Measurements from ENCODE around the gene RAP1GAP2.
"Not testable (repeated sequence)": the region's sequence is repeated elsewhere in the genome, so short reads cannot be mapped to it uniquely, and the experiment has no call there.

RAP1GAP2 gene

DNA sequence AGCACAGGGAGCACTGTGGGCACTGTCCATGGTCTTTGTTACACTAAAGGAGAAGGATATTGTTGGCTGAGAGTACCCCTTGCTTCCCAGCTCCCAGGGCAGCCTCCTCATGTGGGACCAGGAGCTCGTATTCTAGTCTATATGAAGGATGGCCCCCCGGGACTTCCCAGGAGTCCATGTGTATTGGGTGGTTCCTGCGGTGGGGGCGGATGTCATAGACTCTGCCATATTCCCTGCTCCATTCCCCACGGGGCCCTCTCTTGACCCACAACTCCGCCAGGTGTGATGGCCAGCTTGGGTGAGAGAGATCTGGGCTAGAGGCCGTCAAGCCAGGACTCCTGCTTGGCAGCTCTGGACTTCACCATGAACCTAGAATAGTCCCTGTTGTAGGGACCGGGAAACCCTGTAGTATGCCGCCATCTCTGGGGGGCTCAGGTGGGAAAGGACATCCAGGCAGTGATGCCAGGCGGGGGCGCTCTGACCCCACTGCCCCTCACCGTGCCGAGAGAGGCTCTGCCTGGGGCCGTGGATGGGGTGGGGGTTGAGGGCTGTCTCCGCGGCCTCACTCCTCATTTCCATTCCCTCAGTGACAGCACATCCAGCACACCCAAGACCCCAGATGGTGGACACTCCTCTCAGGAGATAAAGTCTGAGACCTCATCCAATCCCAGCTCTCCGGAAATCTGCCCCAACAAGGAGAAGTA is 229.3 kb downstream of the RAP1GAP2 start:
- H3K36me3 ChIP-seq (ENCODE audit: control insufficient read depth in 1 of 2, insufficient read depth in 2 of 2, low read length in 2 of 2) = peaks cover 12 to 29% of the 10 kb centered on the region in 2 donors
- peaks cover 13 to 23% of the 10 kb centered on the region in 2 donors for H3K9me3 ChIP-seq (ENCODE audit: control insufficient read depth in 1 of 2, low read length in 2 of 2)
- no peak overlapping the region for H3K27ac ChIP-seq (ENCODE audit: low read depth, low read length)

DNA sequence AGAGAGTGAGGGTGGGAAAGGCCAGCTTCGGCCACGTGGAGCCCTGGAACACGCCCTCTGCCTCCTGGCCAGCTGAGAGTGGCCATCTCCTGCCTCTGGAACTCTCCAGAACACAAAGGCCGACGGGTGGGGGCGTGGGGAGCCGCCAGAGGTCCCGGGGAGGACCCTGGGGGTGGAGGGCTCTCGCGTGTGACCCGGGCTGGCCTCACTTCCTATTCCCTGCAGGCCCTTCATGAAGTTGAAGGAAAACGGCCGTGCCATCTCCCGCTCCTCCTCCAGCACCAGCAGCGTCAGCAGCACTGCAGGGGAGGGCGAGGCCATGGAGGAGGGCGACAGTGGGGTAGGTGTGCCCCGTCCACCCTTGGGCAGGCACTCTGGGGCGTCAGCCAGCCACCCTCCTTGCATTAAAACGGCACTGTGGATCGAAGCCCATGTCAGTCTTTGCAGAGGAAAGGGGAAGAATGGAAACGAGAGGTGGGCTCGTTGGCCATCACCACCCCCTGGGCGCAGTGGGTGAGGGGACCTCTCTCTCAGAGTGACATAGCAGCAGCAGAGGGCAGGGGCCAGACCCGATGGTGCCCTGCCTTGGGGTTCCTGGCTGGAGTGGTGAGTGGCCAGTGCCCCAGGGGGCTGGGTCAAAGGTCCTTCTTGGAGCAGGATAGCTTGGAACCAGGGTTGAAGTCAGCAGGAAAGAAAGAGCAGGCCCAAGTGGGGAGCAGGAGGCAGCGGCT is 230.1 kb downstream of the RAP1GAP2 start:
- Histone ChIP-seq H3K36me3 (ENCODE audit: control insufficient read depth in 1 of 2, insufficient read depth in 2 of 2, low read length in 2 of 2) (peaks cover 14 to 31% of the 10 kb centered on the region in 2 donors), H3K9ac (ENCODE audit: low read depth in 1 of 2, low read length in 2 of 2) (no peak overlapping the region), H3K4me3 (ENCODE audit: low read depth in 1 of 2, low read length in 2 of 2) (no peak overlapping the region), H3K27me3 (ENCODE audit: control insufficient read depth in 1 of 2, insufficient read depth in 2 of 2, low read length in 2 of 2) (no peaks in the 10 kb centered on the region), H3K4me1 (ENCODE audit: control insufficient read depth in 1 of 2, insufficient read depth in 2 of 2, low read length in 2 of 2) (no peaks in the 10 kb centered on the region), H3K27ac (ENCODE audit: low read depth, low read length) (no peak overlapping the region), H3K9me3 (ENCODE audit: control insufficient read depth in 1 of 2, low read length in 2 of 2) (peaks cover 13 to 23% of the 10 kb centered on the region in 2 donors)

More for the DNA sequence above, 229.3 kb downstream of the RAP1GAP2 start:
- Histone ChIP-seq H3K9ac (ENCODE audit: low read depth in 1 of 2, low read length in 2 of 2) (no peak overlapping the region), H3K4me1 (ENCODE audit: control insufficient read depth in 1 of 2, insufficient read depth in 2 of 2, low read length in 2 of 2) (no peaks in the 10 kb centered on the region), H3K27me3 (ENCODE audit: control insufficient read depth in 1 of 2, insufficient read depth in 2 of 2, low read length in 2 of 2) (no peaks in the 10 kb centered on the region), H3K4me3 (ENCODE audit: low read depth in 1 of 2, low read length in 2 of 2) (no peak overlapping the region)

DNA sequence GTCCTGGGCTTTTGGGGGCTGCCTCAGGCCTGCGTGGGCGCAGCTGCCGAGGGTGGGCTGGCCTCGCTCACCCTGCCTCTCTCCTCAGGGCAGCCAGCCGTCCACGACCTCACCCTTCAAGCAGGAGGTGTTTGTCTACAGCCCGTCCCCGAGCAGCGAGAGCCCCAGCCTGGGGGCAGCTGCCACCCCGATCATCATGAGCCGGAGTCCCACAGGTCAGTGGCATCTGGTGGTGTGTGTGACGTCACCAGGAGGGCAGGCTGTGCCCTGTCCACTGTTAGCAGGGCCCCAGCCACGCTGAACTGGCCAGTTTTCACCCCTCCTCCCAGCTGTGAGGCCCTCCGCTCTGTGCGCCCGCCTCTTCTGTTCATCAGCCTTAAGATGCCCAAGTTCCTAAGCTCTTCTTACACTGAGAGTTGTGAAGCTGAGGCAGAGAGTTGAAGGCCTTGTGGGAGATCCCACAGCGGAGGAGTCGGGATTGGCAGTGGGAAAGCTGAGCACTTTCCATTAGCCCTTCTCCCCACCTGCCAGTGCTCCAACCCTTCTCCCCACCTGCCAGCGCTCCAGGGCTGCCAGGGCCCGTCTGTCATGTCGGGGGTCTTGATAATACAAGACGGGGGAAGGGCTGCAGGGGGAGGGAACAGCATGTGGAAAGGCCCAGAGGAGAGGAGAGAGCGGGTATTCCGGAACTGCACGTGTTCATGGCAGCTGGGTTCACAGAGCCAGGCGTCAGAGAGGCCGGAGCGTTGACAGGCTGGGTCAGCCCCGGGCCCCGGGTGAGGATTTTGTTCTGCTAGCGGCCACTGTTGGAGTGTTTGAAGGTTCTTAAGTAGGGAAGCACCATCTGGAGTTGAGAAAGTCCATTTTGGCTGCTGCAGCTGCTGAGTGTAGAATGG is 230.9 kb downstream of the RAP1GAP2 start:
- Histone ChIP-seq H3K27me3 (ENCODE audit: control insufficient read depth in 1 of 2, insufficient read depth in 2 of 2, low read length in 2 of 2) (no peaks in the 10 kb centered on the region), H3K9ac (ENCODE audit: low read depth in 1 of 2, low read length in 2 of 2) (no peak overlapping the region), H3K27ac (ENCODE audit: low read depth, low read length) (no peak overlapping the region), H3K9me3 (ENCODE audit: control insufficient read depth in 1 of 2, low read length in 2 of 2) (peaks cover 10 to 19% of the 10 kb centered on the region in 2 donors), H3K4me1 (ENCODE audit: control insufficient read depth in 1 of 2, insufficient read depth in 2 of 2, low read length in 2 of 2) (no peaks in the 10 kb centered on the region), H3K4me3 (ENCODE audit: low read depth in 1 of 2, low read length in 2 of 2) (no peak overlapping the region), H3K36me3 (ENCODE audit: control insufficient read depth in 1 of 2, insufficient read depth in 2 of 2, low read length in 2 of 2) (peaks cover 8 to 25% of the 10 kb centered on the region in 2 donors)

DNA sequence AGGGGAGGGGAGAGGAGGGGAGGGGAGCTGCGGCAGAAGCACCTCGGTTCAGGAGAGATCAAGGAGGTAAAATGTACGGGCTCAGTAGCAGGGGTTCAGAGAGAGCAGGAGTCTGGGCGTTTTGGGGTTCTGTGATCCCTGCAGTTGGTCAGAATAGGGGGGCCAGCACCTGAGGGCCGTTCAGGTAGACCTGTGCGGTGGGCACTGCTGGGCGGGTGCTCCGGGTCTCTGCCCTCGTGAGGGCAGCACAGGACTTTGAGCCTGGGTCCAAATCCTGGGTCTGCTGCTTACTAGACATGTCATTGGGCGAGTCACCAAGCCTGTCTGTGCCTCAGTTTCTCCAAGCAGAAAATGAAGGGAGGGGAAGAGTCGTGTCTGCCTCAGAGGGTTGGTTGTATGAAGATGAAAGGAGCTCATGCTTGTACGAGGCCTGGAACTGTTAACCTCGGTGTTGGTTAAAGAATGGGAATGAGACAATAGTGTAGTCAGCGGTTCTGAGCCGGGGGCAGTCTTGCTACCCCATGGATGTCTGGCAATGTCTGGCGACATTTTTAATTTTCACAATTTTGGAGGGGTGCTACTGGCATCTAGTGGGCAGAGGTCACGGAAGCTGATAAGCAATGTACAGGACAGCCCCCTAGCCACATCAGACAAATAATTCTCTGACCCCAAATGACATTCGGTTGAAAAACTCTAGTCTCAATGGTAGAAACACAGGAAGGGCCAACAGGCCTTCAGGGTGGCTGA is 231.7 kb downstream of the RAP1GAP2 start:
- Histone ChIP-seq H3K4me3 (ENCODE audit: low read depth in 1 of 2, low read length in 2 of 2) (no peak overlapping the region), H3K27me3 (ENCODE audit: control insufficient read depth in 1 of 2, insufficient read depth in 2 of 2, low read length in 2 of 2) (no peaks in the 10 kb centered on the region), H3K4me1 (ENCODE audit: control insufficient read depth in 1 of 2, insufficient read depth in 2 of 2, low read length in 2 of 2) (no peaks in the 10 kb centered on the region), H3K27ac (ENCODE audit: low read depth, low read length) (no peak overlapping the region), H3K9me3 (ENCODE audit: control insufficient read depth in 1 of 2, low read length in 2 of 2) (peaks cover 8 to 10% of the 10 kb centered on the region in 2 donors), H3K9ac (ENCODE audit: low read depth in 1 of 2, low read length in 2 of 2) (no peak overlapping the region), H3K36me3 (ENCODE audit: control insufficient read depth in 1 of 2, insufficient read depth in 2 of 2, low read length in 2 of 2) (peaks cover 4 to 25% of the 10 kb centered on the region in 2 donors)

DNA sequence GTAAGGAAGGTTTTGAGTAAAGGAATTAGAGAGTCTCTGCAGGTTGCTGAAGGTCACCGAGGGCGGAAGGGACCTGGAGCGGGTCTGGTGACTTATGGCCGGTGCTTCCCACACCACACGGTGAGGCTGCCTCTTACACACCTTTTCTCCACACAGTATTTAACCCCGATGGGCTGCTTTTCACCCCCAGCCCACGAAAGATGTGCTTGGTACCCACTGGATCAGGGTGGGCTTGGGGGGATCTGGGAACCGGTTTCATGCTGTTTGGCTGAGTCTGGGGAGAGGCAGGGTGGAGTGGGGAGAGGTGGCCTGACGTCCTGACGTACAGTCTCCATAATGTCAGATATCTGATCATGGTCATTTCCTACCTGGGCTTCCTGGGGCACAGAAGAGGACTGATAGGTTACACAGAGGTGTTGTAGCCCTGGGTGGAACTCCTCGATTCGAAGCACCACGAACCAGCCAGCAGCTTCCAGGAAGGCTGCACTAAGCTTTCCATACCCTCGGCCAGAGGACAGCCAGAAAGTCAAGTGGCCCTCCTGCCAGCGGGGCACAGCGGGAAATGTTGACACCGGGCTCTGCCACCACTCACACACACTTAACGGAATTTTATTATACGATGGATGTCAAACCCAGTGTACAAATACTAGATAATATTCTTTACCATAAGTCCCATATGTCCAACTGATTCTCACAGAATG is 233.1 kb downstream of the RAP1GAP2 start:
- H3K4me3 ChIP-seq (ENCODE audit: low read depth in 1 of 2, low read length in 2 of 2) = no peak overlapping the region
- no peak overlapping the region for H3K27ac ChIP-seq (ENCODE audit: low read depth, low read length)

DNA sequence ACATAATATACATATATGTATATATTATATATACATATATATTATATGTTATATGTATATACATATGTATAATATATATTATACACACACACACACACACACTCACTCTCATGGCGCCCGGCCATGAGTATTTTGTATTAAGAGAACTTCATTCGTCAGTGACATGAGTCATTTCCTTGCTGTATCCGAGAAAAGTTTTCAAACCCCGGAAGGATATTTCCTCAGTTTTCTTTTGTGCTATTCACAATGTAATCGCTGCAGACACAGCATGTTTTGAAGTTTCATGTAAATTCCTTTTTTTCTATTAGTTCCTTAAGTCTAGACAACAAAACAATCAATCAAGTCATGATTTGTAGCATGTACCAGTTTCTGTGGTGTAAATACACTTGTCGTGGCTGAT is 233.9 kb downstream of the RAP1GAP2 start:
- Histone ChIP-seq H3K4me1 (ENCODE audit: control insufficient read depth in 1 of 2, insufficient read depth in 2 of 2, low read length in 2 of 2) (no peaks in the 10 kb centered on the region), H3K27me3 (ENCODE audit: control insufficient read depth in 1 of 2, insufficient read depth in 2 of 2, low read length in 2 of 2) (no peaks in the 10 kb centered on the region), H3K9me3 (ENCODE audit: control insufficient read depth in 1 of 2, low read length in 2 of 2) (no peaks in the 10 kb centered on the region), H3K36me3 (ENCODE audit: control insufficient read depth in 1 of 2, insufficient read depth in 2 of 2, low read length in 2 of 2) (peaks cover 4 to 25% of the 10 kb centered on the region in 2 donors), H3K9ac (ENCODE audit: low read depth in 1 of 2, low read length in 2 of 2) (no peak overlapping the region), H3K27ac (ENCODE audit: low read depth, low read length) (no peak overlapping the region), H3K4me3 (ENCODE audit: low read depth in 1 of 2, low read length in 2 of 2) (no peak overlapping the region)

More for the DNA sequence above, 233.1 kb downstream of the RAP1GAP2 start:
- peaks cover 0 to 2% of the 10 kb centered on the region in 2 donors for H3K9me3 ChIP-seq (ENCODE audit: control insufficient read depth in 1 of 2, low read length in 2 of 2)
- no peaks in the 10 kb centered on the region for H3K27me3 ChIP-seq (ENCODE audit: control insufficient read depth in 1 of 2, insufficient read depth in 2 of 2, low read length in 2 of 2)
- peaks cover 4 to 25% of the 10 kb centered on the region in 2 donors for H3K36me3 ChIP-seq (ENCODE audit: control insufficient read depth in 1 of 2, insufficient read depth in 2 of 2, low read length in 2 of 2)
- no peaks in the 10 kb centered on the region for H3K4me1 ChIP-seq (ENCODE audit: control insufficient read depth in 1 of 2, insufficient read depth in 2 of 2, low read length in 2 of 2)
- H3K9ac ChIP-seq (ENCODE audit: low read depth in 1 of 2, low read length in 2 of 2) = no peak overlapping the region

DNA sequence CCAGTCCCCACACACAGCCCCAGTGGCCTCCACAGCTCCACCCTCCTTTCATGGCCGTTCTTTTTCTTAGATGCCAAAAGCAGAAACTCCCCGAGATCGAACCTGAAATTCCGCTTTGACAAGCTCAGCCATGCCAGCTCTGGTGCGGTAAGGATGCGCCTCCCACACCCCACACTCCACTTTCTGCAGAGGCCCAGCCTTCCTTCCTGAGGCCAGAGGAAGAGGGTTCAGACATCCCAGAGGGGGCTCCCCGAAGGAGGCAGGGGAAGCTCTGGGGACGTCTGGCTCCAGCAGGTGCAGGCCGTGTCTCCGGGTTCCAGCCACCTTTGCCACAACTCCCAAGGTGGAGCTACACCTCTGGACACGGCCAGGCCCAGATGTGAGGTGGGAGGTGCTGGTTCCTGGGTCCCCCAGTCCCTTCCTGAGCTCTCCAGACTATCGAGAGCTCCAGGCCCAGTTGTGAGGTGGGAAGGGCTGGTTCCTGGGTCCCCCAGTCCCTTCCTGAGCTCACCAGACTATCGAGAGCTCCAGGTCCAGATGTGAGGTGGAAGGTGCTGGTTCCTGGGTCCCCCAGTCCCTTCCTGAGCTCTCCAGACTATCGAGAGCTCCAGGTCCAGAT is 234.7 kb downstream of the RAP1GAP2 start:
- not testable (repeated sequence) for H3K27ac ChIP-seq (ENCODE audit: low read depth, low read length); H3K27me3 ChIP-seq (ENCODE audit: control insufficient read depth in 1 of 2, insufficient read depth in 2 of 2, low read length in 2 of 2); H3K4me1 ChIP-seq (ENCODE audit: control insufficient read depth in 1 of 2, insufficient read depth in 2 of 2, low read length in 2 of 2); H3K9ac ChIP-seq (ENCODE audit: low read depth in 1 of 2, low read length in 2 of 2); H3K9me3 ChIP-seq (ENCODE audit: control insufficient read depth in 1 of 2, low read length in 2 of 2); H3K4me3 ChIP-seq (ENCODE audit: low read depth in 1 of 2, low read length in 2 of 2)
- H3K36me3 ChIP-seq (ENCODE audit: control insufficient read depth in 1 of 2, insufficient read depth in 2 of 2, low read length in 2 of 2) = peaks cover 4 to 25% of the 10 kb centered on the region in 2 donors

DNA sequence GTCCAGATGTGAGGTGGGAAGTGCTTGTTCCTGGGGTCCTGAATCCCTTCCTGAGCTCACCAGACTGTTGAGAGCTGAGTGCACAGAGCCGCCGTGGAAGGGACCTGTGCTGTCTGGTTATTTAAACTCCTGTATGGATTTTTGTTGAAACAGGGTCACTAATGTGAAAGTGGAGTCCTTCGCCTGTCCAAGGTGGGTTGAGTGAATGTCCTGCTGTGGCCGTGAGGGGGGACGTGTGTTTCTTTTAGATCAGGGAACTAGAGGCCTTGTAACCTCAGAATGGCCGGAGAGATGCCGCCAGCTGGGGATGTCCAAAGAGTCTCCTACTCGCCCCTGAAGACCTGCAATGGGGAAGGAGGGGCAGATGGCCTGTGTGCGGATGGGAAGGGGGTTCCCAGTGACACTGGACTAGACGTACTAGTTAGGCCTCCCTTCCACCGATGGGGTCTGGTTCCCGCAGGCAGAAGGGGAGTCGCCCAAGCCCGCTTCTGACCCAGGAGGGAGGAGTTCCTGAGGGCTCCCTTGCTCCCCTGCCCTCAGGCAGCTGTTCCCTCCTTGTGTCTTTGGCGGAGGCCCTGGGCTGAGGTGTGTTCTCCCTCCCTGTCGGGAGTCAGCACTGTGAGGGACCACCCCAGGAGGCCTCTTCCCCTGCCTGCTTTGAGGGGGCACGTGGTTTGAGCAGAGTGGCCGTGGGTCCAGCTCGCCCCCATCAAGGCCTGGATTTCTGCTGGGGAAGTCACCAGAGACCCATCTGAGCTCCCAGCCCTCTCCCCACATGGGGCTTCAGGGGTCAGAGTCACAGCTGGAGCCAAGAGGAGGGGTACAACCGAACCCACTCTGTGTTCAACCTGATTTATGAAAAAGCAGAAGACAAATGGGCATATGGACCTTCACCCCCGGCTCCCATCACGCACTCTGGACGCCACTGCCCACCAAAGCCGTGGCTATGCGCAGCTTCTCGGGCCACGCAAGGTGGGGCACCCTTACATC is 236.3 kb downstream of the RAP1GAP2 start:
- Histone ChIP-seq H3K9me3 (ENCODE audit: control insufficient read depth in 1 of 2, low read length in 2 of 2) (no peaks in the 10 kb centered on the region), H3K4me3 (ENCODE audit: low read depth in 1 of 2, low read length in 2 of 2) (no peak overlapping the region), H3K36me3 (ENCODE audit: control insufficient read depth in 1 of 2, insufficient read depth in 2 of 2, low read length in 2 of 2) (peaks cover 4 to 16% of the 10 kb centered on the region in 2 donors), H3K27me3 (ENCODE audit: control insufficient read depth in 1 of 2, insufficient read depth in 2 of 2, low read length in 2 of 2) (no peaks in the 10 kb centered on the region), H3K9ac (ENCODE audit: low read depth in 1 of 2, low read length in 2 of 2) (no peak overlapping the region), H3K4me1 (ENCODE audit: control insufficient read depth in 1 of 2, insufficient read depth in 2 of 2, low read length in 2 of 2) (no peaks in the 10 kb centered on the region), H3K27ac (ENCODE audit: low read depth, low read length) (no peak overlapping the region)

Data from duodenal mucosa (tissue), 2 donors.